Measurements from ENCODE around the gene GLYATL1.
A peak's percentile ranks its signal among the peaks of the same experiment; 100 is the strongest.

Gene GLYATL1

GRCh38 chr11:58939277-58939676, at the start of gene GLYATL1:
GLYATL1 (plus strand) TSS chr11:58939488; CDS start chr11:58947088, 7,600 bp downstream.
- DNase-seq (ENCODE audit: low read depth in 2 of 2): no peak

DNA sequence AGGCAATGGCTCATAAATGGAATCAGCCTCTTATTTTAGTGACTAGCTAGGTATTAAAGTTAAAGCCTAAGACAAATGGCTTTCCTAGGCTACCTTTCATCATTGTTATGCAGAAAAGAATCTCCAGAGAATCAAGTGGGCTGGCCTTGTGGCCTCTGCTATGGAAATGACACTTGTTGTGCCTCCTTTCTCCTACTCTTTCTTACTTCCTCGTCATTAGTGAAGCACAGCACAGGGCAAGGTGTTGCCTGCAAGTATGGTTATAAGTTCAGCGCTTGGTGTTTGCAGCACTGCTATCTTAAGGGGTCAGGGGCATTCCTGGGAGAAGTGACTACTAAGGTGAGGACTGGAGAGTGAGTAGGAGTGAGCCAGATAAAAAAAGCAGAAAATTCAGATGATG, 45.4 kb upstream of the GLYATL1 start:
- no peak for DNase-seq (ENCODE audit: low read depth in 2 of 2)

DNA sequence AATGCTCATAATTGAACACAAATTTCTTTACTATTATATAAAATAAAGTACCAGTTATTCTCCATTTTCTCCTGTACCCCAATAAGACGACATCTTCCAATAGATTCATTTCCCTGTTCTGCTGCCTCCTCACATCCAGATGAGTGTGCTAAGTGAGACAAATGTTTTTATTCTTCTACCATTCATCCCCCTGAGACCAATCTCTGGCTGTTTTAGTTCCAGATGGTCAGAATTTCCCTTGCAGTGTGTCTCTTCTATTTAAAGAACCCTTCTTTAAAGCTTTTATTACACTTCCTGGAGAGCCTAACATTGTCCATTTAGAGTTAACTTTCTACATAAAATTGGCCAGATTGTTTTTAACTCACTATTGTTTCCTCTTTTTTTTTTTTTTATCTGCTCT, 41.2 kb upstream of the GLYATL1 start:
- no peak for DNase-seq (ENCODE audit: low read depth in 2 of 2)

DNA sequence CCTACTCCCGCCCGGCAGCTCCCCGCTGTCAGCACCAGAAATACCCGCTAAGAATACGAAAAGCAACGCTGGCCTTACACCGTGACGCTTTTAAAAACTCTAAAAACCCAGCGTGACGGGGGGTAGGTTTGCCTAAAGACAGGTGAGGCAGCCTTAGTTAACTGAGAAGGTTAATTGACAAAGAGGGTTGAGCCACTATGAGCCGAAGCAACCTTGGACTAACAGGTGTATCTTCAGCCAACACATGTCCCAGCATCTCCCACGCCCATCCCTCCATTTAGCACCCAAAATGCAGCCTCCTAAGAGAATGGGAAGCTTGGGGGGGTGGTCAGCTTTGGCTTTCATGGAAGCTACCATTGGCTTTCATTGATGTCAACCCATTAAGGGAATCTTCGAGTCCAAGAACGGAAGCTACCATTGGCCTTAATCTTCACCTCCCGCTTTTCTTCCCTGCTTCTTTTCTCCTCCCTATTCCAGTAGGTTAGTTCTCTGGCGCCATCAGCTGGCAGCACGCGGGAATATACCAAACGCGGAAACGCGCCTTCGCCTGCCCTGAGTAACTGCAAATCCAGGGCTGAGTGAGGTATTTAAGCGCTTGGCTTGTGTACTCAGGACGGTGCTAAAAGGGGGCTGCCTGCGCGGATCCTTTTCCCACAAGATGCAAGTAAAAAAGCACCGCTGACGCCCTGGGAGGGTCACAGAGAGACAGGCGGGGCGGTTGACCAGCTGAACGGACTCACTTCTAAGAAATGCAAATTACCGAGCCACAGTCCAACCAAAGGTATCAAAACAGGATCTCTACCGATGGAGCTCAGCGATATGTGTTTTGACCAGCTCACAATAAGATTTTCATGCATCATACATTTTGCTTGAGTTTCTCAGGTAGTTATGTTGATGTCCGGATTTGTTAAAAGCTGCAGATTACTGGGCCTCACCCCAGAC, 38.5 kb upstream of the GLYATL1 start:
- DNase-seq (ENCODE audit: low read depth in 2 of 2): peak in 1 of 2 experiments; percentile 32

GRCh38 chr11:58902881-58903280, 36.4 kb upstream of the GLYATL1 start:
- no peak for DNase-seq (ENCODE audit: low read depth in 2 of 2)

DNA sequence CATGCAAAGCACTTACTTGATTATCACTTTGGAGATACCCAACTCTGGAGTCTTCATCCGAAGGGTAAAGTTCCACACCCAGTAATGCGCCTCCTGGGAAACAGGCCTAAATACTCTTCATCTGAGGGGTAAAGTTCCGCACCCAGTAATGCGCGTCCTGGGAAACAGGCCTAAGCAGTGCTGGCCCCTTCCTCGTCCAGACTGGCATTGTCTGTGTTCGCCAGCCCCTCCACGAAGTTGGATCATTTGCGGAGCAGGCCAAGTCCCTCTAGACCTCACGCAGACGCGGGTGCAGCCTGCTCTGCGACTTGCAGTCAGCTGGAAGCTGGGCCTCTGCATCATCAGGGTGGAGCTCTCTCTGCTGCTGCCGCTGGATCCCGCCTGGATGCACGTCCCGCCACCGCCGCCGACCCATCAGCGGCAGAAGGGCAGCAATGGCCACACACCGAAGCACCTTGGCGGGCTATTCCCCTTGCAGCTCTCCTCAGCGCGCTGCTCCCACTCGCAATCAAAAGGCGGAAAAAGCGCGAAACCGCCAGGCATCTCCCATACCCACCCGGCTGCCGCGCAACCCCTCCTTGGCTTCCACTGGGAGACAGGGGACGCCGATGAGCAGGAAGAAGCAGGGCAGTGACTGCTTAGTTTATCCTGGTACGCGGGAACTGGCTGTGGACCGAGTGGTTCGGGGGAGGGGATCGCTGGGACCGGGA, 34.1 kb upstream of the GLYATL1 start:
- no peak for DNase-seq (ENCODE audit: low read depth in 2 of 2)

- no peak for DNase-seq (ENCODE audit: low read depth in 2 of 2)
Measured at GRCh38 chr11:58905721-58906547, 33.4 kb upstream of the GLYATL1 start.

DNA sequence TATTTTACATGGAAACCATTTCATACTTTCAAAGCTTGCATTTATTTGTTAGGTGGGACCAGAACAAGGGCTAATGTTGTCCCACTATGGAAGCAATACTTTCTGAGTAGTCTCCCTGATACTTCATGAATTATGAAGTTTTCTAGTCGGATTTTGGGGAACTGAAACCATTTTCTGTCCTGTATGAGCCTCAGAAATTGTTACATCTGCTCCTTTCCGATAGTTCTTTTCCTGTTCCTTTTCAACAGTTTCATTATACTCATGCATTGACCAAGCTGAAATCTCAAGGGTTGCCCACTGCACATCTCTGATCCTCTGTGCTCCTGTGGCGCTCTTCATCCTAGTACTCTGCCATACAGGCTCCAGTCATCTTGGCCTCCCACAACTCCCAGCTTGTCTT, 31.5 kb upstream of the GLYATL1 start:
- DNase-seq (ENCODE audit: low read depth in 2 of 2): no peak

DNA sequence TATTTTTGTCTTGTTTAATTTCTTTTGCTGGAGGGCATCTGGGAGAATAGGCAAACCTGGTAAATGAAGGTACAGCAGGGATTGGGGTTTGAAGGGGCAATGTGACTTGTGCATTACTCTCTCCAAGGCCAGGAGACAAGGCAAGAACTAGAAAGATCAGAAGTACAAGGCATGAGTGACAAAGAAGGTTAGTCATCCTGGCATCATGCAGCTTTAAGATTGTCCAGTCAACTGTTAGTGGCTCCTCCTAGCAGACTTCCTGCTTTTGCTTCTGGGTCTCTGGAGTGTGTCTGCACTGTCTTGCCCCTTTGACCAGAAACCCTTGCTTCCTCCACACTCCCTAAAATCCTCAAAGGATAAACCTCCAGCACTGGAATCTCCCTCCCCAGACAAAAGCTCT, 27.2 kb upstream of the GLYATL1 start:
- no peak for DNase-seq (ENCODE audit: low read depth in 2 of 2)

DNA sequence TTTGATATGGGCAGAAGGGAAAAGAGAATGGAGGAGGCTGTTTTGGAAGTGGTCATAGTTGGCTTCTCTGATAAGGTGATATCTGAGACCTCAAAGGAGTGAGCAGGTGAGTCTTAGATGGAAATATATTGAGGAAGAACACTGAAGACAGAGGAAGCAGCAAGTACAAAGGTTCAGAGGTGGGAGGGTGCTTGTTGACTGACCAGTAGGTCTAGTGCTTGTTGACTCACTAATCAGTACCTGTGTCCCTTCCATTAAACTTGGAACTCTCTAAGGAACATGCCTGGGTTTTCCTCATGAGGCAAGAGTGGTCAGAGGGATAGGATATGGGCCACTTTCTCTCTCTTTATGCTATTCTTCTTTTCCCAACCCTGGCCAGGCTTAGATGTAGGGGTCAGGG, 25.6 kb upstream of the GLYATL1 start:
- DNase-seq (ENCODE audit: low read depth in 2 of 2): no peak

GRCh38 chr11:58914821-58915543, 24.3 kb upstream of the GLYATL1 start:
- no peak for DNase-seq (ENCODE audit: low read depth in 2 of 2)

DNA sequence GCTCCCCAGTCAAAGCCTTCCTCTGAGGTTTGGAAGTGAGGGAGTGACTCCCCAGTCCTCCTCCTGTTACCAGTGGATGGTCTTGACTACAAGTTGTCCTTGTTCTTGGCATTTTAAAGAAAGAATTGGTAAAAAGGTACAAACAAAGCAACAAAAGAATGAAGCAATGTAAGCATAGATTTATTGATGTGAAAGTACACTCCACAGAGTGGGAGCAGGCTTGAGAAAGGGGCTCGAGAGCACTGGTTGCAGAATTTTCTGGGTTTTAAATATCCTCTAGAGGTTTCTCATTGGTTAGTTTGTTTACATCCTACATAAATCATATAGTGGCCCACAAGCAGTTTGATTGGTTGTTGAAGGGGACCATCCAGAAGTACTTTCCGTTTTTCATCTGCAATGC, 22.7 kb upstream of the GLYATL1 start:
- no peak for DNase-seq (ENCODE audit: low read depth in 2 of 2)

GRCh38 chr11:58917159-58917783, 22.0 kb upstream of the GLYATL1 start:
- DNase-seq (ENCODE audit: low read depth in 2 of 2): no peak

GRCh38 chr11:58919561-58919960, 19.7 kb upstream of the GLYATL1 start:
- no peak for DNase-seq (ENCODE audit: low read depth in 2 of 2)

DNA sequence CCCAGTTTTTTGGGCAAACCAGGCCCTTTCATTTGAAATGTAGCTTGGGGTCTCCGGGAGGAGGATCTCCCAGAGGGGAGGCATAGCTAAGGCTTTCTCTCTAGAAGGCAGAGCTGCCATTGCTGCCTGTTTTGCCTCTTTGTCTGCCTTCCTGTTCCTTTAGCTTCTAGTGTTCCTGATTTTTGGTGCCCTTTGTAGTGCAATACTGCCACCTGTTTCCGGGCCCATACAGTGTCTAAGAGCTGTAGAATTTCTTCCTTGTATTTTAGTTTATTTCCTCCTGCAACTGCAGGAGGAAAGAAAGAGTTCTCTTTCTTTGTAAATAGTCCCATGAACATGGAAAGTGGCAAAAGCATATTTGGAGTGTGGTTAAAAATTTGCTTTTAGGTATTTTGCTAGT, 19.3 kb upstream of the GLYATL1 start:
- DNase-seq (ENCODE audit: low read depth in 2 of 2): no peak

DNA sequence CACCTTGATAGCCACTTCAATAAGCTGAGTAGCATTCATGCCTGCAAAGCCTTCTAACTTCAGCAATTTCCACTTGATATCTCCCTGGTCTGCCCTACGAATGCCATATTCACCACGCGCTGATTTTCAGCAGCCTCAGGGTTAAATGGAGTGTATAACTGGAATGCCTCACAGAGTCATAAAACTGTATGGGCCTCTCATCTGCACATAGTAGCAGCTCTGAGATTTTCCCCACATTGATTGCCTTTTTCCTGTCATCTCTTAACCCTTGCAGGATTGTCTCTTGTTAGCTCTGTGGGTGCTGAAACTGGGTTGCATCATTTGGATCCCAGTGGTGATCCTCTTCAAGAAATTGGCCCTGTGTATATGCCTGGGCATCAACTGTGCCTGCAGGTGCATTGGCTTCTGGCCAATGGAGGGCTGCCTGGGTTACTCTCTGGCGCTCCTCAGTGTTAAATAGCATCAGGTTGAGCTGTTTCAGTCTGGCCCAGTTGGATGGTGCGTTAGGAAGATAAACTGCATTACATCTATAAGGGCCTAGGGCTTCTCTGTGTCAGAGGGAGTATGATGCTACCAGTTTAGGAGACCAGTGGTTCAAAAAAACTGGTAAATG, 17.4 kb upstream of the GLYATL1 start:
- DNase-seq (ENCODE audit: low read depth in 2 of 2): no peak

DNA sequence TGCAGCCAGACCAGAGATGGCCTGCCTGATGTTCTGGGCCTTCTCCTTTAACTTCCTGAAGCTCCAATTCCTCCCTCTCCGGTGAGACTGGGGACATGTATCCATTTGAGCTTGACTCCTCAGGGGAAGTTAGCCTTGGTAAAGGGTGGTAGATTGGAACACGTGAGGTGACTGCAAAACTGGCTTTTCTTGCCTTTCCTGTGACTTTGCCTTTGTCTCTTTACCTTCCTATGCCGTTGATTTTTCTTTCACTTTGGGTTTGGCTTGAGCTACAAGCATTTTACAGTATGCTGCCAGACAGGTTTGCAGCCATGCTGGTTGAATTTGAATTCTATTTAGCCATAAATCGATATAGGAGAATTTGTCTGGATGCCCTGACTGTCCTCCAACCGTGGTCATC, 16.8 kb upstream of the GLYATL1 start:
- DNase-seq (ENCODE audit: low read depth in 2 of 2): no peak

- no peak for DNase-seq (ENCODE audit: low read depth in 2 of 2)
Measured at GRCh38 chr11:58923300-58923788, 15.9 kb upstream of the GLYATL1 start.

DNA sequence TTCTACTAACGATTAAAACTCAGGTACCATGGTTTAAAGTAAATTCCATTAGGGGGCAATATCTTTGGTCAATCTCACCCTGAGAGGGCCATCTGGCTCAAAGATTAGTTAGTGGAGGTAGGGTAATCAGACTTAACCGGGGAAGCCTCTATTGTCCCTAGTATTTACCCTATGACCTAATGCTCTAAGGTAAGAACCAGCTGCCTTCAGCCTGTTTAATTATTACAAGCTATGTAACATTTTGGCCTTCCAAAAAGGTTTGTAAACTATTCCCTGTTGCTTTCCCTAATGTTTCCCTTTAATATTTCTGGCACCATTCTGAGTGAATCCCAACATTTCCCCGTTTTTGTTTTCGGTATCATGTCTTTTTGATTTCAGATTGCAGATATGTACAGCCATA, 15.1 kb upstream of the GLYATL1 start:
- no peak for DNase-seq (ENCODE audit: low read depth in 2 of 2)

DNA sequence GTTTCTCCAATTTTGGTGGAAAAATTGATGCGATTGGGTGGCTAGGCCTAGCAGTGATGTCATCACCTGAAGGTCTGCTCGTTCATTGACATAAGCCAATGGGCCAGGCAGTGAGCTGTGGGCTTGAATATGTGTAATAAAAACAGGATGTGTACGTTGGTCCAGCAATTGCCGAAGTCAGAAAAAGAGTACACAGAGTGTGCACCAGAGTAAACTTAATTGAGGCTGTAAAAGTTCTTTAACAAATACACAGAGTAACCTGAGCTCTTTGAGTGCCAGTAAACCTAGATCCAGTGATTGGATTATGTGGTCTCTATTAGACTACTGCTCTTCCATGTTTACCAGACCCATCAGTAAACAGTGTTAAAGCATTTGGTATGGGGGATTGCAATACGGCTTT, 13.0 kb upstream of the GLYATL1 start:
- DNase-seq (ENCODE audit: low read depth in 2 of 2): no peak

Measured in stimulated activated CD4-positive, alpha-beta T cell treated with anti-CD3 and anti-CD28 coated beads, Interleukin-12 subunit alpha, Interleukin-12 subunit beta, amount 100 ng/mL, for 24 hours (primary cell).